Stimulated activated CD8-positive, alpha-beta memory T cell treated with anti-CD3 and anti-CD28 coated beads, Interleukin-7, amount 100 ng/mL, for 24 hours (primary cell): ENCODE measurements around the gene C1orf226.

Experiments used
- DNase-seq: peaks from one replicate; pipeline ENCODE4 v3.0.0-alpha.2; 2020; ENCODE audit warnings: low read depth

C1orf226 gene

GRCh38 chr1:162365284-162366020 lies 16.1 kb upstream of the C1orf226 start:
- DNase-seq, result no peak

- DNase-seq, result no peak
Observed at GRCh38 chr1:162366149-162366548, 15.4 kb upstream of the C1orf226 start.

- DNase-seq, result no peak
Observed at GRCh38 chr1:162366671-162367070, 14.9 kb upstream of the C1orf226 start.

GRCh38 chr1:162367073-162367472 lies 14.5 kb upstream of the C1orf226 start:
- DNase-seq, result no peak

- no peak for DNase-seq
Observed at GRCh38 chr1:162367772-162368171, 13.8 kb upstream of the C1orf226 start.

- no peak for DNase-seq
Observed at GRCh38 chr1:162368451-162368850, 13.1 kb upstream of the C1orf226 start.

GRCh38 chr1:162369571-162369970 lies 12.0 kb upstream of the C1orf226 start:
- DNase-seq, result no peak

- no peak for DNase-seq
Observed at GRCh38 chr1:162370161-162370560, 11.4 kb upstream of the C1orf226 start.

- DNase-seq, result no peak
Observed at GRCh38 chr1:162370721-162371120, 10.8 kb upstream of the C1orf226 start.

GRCh38 chr1:162371611-162372010 lies 9.9 kb upstream of the C1orf226 start:
- no peak for DNase-seq

GRCh38 chr1:162372159-162373071 lies 9.1 kb upstream of the C1orf226 start:
- no peak for DNase-seq

- DNase-seq, result no peak
Observed at GRCh38 chr1:162373072-162373427, 8.5 kb upstream of the C1orf226 start.

- DNase-seq, result no peak
Observed at GRCh38 chr1:162373541-162374260, 7.8 kb upstream of the C1orf226 start.

GRCh38 chr1:162374406-162374805 lies 7.1 kb upstream of the C1orf226 start:
- no peak for DNase-seq

- no peak for DNase-seq
Observed at GRCh38 chr1:162375463-162375862, 6.1 kb upstream of the C1orf226 start.

GRCh38 chr1:162376691-162377090 lies 4.8 kb upstream of the C1orf226 start, which contains the start of gene SPATA46:
TSS of gene SPATA46 (minus strand) at chr1:162376854. CDS start at chr1:162376790, 64 bp downstream.
- DNase-seq, result no peak

GRCh38 chr1:162380061-162380846 lies 1.3 kb upstream of the C1orf226 start:
- no peak for DNase-seq

GRCh38 chr1:162381941-162382750 lies 618 bp downstream of the C1orf226 start:
- no peak for DNase-seq

GRCh38 chr1:162383091-162383490 lies 1.6 kb downstream of the C1orf226 start:
- DNase-seq, result no peak

- no peak for DNase-seq
Observed at GRCh38 chr1:162383516-162383915, 2.0 kb downstream of the C1orf226 start.

GRCh38 chr1:162384116-162384515 lies 2.6 kb downstream of the C1orf226 start:
- DNase-seq, result no peak
